Measurements from ENCODE around the gene PDE7B. TPM values are rescaled to one million over a fixed set of nuclear protein-coding genes. Genes with fewer than 3 reads are reported as not detected.
A peak's percentile ranks its signal among the peaks of the same experiment; 100 is the strongest.

The PDE7B gene
- total RNA-seq, 2 donors from 2014 or later = 9.0 to 11.2 TPM

DNA sequence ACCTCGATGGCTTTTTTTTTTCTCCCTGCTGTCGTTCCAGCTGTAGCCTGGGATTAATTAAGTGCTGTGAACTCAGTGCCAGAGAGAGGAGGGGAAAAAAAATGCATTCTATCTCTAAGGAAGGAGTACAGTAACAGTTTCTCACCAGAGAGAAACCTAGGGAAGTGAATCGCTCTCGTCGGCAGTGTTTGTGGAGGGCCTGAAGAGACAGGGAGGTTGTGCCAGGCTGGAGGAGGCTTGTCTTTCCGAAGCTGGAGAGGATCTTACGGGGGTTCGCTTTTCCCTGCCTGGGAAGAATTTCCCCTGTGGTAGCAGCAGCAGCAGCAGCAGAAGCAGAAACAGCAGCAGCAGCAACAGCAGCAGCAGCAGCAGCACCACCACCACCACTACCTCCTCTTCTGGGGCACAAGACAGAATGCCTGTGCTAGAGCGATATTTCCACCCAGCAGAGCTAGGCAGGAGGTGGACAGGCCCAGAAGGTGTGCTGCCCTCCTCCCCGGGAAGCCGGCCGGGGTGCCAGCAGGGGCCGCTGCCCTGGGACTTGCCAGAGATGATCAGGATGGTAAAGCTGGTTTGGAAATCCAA lies 186.5 kb downstream of the PDE7B start:
- H3K9me3 ChIP-seq = no peaks in the 10 kb centered on the region
- H3K4me1 ChIP-seq = peaks cover 0 to 61% of the 10 kb centered on the region in 2 donors
- no peaks in the 10 kb centered on the region for H3K36me3 ChIP-seq
- H3K27me3 ChIP-seq = no peaks in the 10 kb centered on the region
- DNase-seq (ENCODE audit: low spot score) = no peak
- H3K4me3 ChIP-seq = peak overlapping the region; percentile 22 to 50
- peak in 1 of 2 donors; percentile 55 for TF ChIP-seq CTCF (IDR thresholded peaks at IDR 0.05)
- H3K27ac ChIP-seq = peak overlapping the region; percentile 75 to 82

DNA sequence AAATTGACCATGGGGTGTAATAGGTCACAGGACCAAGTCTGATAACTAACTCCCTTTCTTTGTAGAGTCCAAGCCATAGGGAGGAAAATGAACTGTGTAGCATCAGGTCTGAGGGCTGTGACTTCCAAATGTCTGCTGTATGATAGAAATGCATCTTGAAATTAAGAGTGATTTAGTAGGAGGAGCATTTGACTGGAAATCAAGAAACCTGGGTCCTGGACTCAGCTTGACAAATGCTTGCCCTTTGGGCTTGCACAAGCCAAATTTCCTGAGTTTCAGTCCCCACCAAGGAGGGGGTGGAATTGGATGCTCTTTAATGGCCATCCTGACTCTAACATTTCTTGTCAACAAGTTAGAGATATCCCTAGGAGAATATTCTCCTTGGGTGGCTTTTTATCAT lies 187.0 kb downstream of the PDE7B start:
- H3K27me3 ChIP-seq = no peaks in the 10 kb centered on the region
- peak overlapping the region; percentile 75 to 82 for H3K27ac ChIP-seq
- peaks cover 0 to 61% of the 10 kb centered on the region in 2 donors for H3K4me1 ChIP-seq
- no peaks in the 10 kb centered on the region for H3K9me3 ChIP-seq
- TF ChIP-seq CTCF (IDR thresholded peaks at IDR 0.05) = no peak
- peak overlapping the region; percentile 22 to 50 for H3K4me3 ChIP-seq
- H3K36me3 ChIP-seq = no peaks in the 10 kb centered on the region
- no peak for DNase-seq (ENCODE audit: low spot score)

- H3K36me3 ChIP-seq = no peaks in the 10 kb centered on the region
- DNase-seq (ENCODE audit: low spot score) = no peak
- H3K27ac ChIP-seq = peak overlapping the region; percentile 75 to 82
- H3K4me3 ChIP-seq = peak overlapping the region; percentile 22 to 50
- no peak for TF ChIP-seq CTCF (IDR thresholded peaks at IDR 0.05)
- H3K9me3 ChIP-seq = no peaks in the 10 kb centered on the region
- no peaks in the 10 kb centered on the region for H3K27me3 ChIP-seq
- H3K4me1 ChIP-seq = peaks cover 0 to 61% of the 10 kb centered on the region in 2 donors
Observed at GRCh38 chr6:136039185-136039584, 187.7 kb downstream of the PDE7B start.

- peak overlapping the region; percentile 61 to 77 for H3K27ac ChIP-seq
- H3K4me1 ChIP-seq = peaks cover 0 to 35% of the 10 kb centered on the region in 2 donors
- H3K4me3 ChIP-seq = no peak overlapping the region
- no peak for DNase-seq (ENCODE audit: low spot score)
- H3K36me3 ChIP-seq = no peaks in the 10 kb centered on the region
- no peaks in the 10 kb centered on the region for H3K27me3 ChIP-seq
- TF ChIP-seq CTCF (IDR thresholded peaks at IDR 0.05) = no peak
- H3K9me3 ChIP-seq = no peaks in the 10 kb centered on the region
Observed at GRCh38 chr6:136050475-136050874, 199.0 kb downstream of the PDE7B start.

DNA sequence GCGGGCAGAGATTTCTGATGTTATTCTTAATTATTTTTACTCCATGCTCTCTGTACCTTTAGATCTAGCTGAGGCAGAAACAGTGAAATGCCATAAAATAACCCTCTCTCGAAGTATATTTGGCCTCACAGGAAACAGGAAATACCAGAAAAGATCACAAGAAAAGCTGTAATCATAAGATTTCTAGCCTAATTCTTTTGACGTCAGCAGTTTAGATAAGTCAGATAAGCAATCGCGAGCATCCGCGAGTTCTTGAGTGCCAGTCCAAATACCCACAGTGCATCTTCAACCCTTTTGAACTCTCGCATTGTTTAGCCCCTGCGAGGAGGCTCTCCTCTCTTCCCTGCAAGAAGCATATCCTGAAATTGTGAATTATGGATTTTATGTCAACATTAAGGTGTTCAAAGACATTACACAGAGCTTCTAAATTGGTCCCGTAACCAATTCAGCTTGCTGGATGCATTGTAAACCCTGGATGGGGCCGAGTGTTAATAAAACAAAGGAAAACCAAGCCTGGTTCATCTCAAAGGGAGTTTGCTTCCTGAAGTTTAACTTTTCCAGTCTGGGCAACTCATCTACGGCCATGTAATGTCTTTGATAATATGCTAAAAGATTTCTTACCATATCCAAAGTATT lies 199.8 kb downstream of the PDE7B start:
- Histone ChIP-seq H3K4me1 (peaks cover 0 to 28% of the 10 kb centered on the region in 2 donors), H3K4me3 (peak overlapping the region in 1 of 2 donors; percentile 22), H3K9me3 (no peaks in the 10 kb centered on the region), H3K36me3 (no peaks in the 10 kb centered on the region), H3K27me3 (no peaks in the 10 kb centered on the region), H3K27ac (peak overlapping the region; percentile 61 to 77)
- DNase-seq (ENCODE audit: low spot score) = no peak
- no peak for TF ChIP-seq CTCF (IDR thresholded peaks at IDR 0.05)

Measured in right atrium auricular region (tissue), 2 donors.